ENCODE results near the gene GIMD1. TPM values are rescaled to one million over a fixed set of nuclear protein-coding genes. Genes with fewer than 3 reads are reported as not detected.

GIMD1 gene
- total RNA-seq, 8 experiments from 2014 or later = 0.20 TPM; not detected in 7

GRCh38 chr4:106320235-106320634 lies 48.3 kb downstream of the GIMD1 start:
- no peak for ATAC-seq (replicated peaks in 6 of 8)
- Histone ChIP-seq H3K4me3 (no peak overlapping the region), H3K4me1 (replicated peaks in 1 of 2) (peaks cover 10 to 13% of the 10 kb centered on the region in 2 donors), H3K27ac (no peak overlapping the region)
- 92 to 100% (median 100%) methylated on average over 1 of the region's 1 CpG; no CpG with 5 or more reads in 2 of the 10 experiments for WGBS, 10 experiments
- in situ Hi-C loops (cut with MboI; ENCODE audit: low pct_unique_long_range_greater_than_20kb in 2 of 9, low sequenced_read_pairs in 9 of 9, unreplicated experiment in 9 of 9) = no loop called here

- peaks cover 15 to 18% of the 10 kb centered on the region in 2 donors for H3K4me1 ChIP-seq (replicated peaks in 1 of 2)
- H3K4me3 ChIP-seq = no peak overlapping the region
- in situ Hi-C loops (cut with MboI; ENCODE audit: low pct_unique_long_range_greater_than_20kb in 2 of 9, low sequenced_read_pairs in 9 of 9, unreplicated experiment in 9 of 9) = no loop called here
Observed at GRCh38 chr4:106318511-106318910, 50.1 kb downstream of the GIMD1 start.

DNA sequence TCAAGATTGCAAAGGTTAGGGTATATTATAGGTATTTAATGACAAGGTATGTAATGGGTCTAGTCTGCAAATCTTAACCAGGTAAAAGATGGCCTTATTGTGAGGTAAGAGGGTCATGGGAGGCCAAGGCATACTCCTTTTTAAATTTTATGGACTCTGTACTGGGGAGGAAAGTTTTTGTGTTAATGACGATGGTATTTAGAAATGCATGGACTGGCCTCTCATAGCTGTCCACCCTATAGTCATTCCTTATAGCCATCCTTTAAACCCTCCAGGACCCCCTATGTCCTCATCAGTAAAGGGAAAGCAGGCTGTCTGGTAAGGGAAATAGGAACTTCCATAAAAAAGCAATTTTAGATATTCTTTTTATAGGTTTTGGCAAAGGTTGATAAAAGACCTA lies 50.8 kb downstream of the GIMD1 start:
- Histone ChIP-seq H3K4me3 (peak overlapping the region; percentile 47 to 83 (median 78)), H3K27ac (peak overlapping the region; percentile 99 to 100), H3K4me1 (replicated peaks in 1 of 2) (peaks cover 15 to 18% of the 10 kb centered on the region in 2 donors)
- in situ Hi-C loops (cut with MboI; ENCODE audit: low pct_unique_long_range_greater_than_20kb in 2 of 9, low sequenced_read_pairs in 9 of 9, unreplicated experiment in 9 of 9) = no loop called here
- WGBS, 10 experiments = 14 to 75% (median 61%) methylated on average over 1 of the region's 1 CpG; no CpG with 5 or more reads in 2 of the 10 experiments
- no peak for ATAC-seq (replicated peaks in 6 of 8)

More at GRCh38 chr4:106318511-106318910, 50.1 kb downstream of the GIMD1 start:
- H3K27ac ChIP-seq = no peak overlapping the region
- ATAC-seq (replicated peaks in 6 of 8) = no peak

DNA sequence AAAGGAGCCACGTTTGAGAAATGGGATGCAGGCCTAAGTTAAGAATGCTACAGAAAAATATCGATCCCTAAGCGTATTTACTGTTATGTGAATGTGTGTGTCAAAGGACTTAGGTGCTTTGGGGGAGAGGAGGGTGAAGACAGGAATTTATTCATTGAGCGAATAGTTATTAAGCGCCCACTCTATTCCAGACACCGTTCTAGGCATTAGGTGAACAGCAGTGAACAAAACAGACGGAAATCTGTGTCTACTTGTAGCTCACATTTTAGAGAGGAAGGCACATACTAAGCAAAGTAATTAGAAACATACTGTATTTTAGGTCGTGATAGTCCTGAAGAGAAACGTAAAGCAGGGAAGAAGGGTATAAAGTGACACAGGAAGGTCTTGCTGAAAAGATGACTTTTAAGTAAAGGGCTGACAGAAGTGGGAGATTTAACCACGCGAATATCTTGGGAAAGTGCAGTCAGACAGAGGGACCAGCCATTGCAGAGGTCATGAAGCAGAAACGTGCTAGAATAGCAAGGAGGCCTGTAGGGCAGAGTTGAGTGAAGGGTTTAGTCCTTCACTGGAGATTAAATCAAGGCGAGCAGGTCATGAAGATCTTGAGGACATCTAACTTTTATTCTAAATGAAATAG lies 51.7 kb downstream of the GIMD1 start:
- in situ Hi-C loops (cut with MboI; ENCODE audit: low pct_unique_long_range_greater_than_20kb in 2 of 9, low sequenced_read_pairs in 9 of 9, unreplicated experiment in 9 of 9) = no loop called here

DNA sequence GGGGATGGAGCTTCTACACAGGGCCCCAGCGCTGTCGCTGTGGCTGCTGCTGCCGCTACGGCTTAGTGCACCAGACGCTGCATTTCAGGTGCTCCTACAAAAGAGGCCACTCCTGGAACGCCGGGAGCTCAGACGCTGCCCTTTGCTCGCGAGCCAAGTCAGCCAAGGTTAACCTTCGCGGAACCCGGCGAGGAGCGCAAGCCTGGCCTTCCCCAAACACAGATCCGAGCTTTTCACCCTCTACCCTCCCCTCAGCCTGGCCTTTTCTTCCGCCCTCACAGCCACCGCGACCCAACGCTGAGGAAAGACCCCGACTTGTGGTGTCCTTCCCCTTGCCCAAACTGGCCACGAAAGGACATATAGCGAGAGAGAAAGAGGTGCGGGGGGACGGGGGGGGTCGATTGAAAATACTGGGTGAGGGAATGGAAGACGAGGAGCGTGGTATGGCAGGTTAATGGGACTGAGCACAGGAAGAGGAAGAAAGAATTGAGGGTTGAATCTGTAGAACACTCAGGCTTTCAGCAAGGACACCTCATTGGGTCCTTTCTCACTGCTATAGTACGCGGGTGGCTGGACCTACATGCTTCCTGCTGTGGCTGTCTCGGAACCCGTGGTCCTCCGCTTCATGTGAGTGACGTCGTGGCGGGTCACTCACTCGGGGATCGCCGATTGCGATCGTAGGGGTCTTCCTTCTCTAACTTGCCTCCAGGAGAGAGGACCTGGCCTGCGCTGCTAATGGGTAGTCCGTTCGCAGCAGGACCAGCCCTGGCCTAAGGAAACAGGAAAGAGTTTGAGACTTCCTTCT lies 52.4 kb downstream of the GIMD1 start, which contains the start of the genes AIMP1 and TBCK:
TSS of gene AIMP1 (plus strand) at position 583 of the 805 bp plus-strand sequence. CDS start 8,460 bp downstream, outside the sequence.
TSS of gene TBCK (minus strand) at position 242 of the 805 bp plus-strand sequence. CDS start 7,249 bp downstream, outside the sequence.
- ATAC-seq (replicated peaks in 6 of 8) = peak; percentile 91 to 96 (median 95)
- peak within 1 kb of the TSS; percentile 47 to 83 (median 78) for H3K4me3 ChIP-seq
- peaks cover 15 to 18% of the 10 kb centered on the region in 2 donors for H3K4me1 ChIP-seq (replicated peaks in 1 of 2)
- WGBS, 10 experiments = 0 to 2% (median 0%) methylated on average over 2 to 31 of the region's 44 CpGs; no CpG with 5 or more reads in 3 of the 10 experiments
- peak within 1 kb of the TSS; percentile 99 to 100 for H3K27ac ChIP-seq
- in situ Hi-C loops (cut with MboI; ENCODE audit: low pct_unique_long_range_greater_than_20kb in 2 of 9, low sequenced_read_pairs in 9 of 9, unreplicated experiment in 9 of 9) = no loop called here

More for the DNA sequence above, 51.7 kb downstream of the GIMD1 start:
- ATAC-seq (replicated peaks in 6 of 8) = no peak
- Histone ChIP-seq H3K4me3 (peak overlapping the region; percentile 47 to 83 (median 78)), H3K4me1 (replicated peaks in 1 of 2) (peaks cover 15 to 18% of the 10 kb centered on the region in 2 donors), H3K27ac (peak overlapping the region; percentile 99 to 100)
- 0 to 6% (median 3%) methylated on average over 3 to 11 of the region's 13 CpGs for WGBS, 10 experiments

DNA sequence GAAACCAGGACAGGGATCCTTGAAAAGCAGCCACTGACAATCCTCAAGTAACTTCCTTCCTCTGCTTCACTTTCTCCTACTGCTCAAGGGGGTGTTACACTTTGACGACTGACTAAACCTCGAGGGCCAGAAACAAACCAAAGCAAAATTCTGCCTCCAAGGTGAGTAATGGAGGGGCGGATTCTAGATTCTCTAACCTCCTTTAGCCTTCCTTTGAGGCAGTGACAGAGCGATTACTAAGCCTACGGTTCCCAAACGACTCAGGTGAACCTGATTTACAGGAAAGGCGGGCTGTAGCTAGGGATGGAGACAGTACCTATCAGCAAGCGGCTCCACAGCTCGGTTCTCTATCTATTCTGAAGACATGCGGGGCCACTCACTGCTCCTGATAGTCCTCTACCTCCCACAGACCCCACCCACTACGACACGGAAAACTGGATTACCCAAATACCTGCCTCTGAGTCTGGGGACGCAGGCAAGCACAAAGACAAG lies 53.1 kb downstream of the GIMD1 start:
- Histone ChIP-seq H3K27ac (peak overlapping the region; percentile 99 to 100), H3K4me1 (replicated peaks in 1 of 2) (peaks cover 15 to 18% of the 10 kb centered on the region in 2 donors), H3K4me3 (peak overlapping the region; percentile 47 to 83 (median 78))
- 0 to 3% (median 0%) methylated on average over 1 to 10 of the region's 13 CpGs; no CpG with 5 or more reads in 1 of the 10 experiments for WGBS, 10 experiments
- peak in 3 of 8 experiments; percentile 11 to 34 (median 17) for ATAC-seq (replicated peaks in 6 of 8)
- in situ Hi-C loops (cut with MboI; ENCODE audit: low pct_unique_long_range_greater_than_20kb in 2 of 9, low sequenced_read_pairs in 9 of 9, unreplicated experiment in 9 of 9) = no loop called here

DNA sequence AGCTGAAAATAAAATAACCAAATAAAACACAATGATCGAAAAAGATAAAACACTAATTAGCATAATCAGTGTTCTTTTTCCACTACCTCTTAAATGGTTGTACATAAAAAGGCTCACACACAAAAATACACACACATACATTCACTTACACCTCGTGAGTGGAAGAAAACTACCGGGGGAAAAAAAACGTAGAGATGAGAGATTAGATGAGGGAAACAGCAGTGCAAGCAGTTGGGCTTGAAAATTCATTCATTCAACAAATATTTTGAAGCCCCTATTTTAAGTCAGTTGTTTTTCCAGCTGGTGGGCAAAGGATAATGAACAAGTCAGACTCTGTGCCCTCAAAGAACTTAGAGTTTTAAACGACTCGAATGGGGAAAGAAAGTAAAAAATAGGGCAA lies 53.6 kb downstream of the GIMD1 start:
- peak overlapping the region; percentile 47 to 83 (median 78) for H3K4me3 ChIP-seq
- H3K4me1 ChIP-seq (replicated peaks in 1 of 2) = peaks cover 18 to 19% of the 10 kb centered on the region in 2 donors
- no peak for ATAC-seq (replicated peaks in 6 of 8)
- WGBS, 10 experiments = 8 to 88% (median 43%) methylated on average over 1 to 6 of the region's 6 CpGs; no CpG with 5 or more reads in 2 of the 10 experiments
- in situ Hi-C loops (cut with MboI; ENCODE audit: low pct_unique_long_range_greater_than_20kb in 2 of 9, low sequenced_read_pairs in 9 of 9, unreplicated experiment in 9 of 9) = no loop called here
- H3K27ac ChIP-seq = no peak overlapping the region

- Histone ChIP-seq H3K4me3 (no peak overlapping the region), H3K4me1 (replicated peaks in 1 of 2) (peaks cover 12 to 17% of the 10 kb centered on the region in 2 donors), H3K27ac (no peak overlapping the region)
- 70 to 100% (median 87%) methylated on average over 1 to 3 of the region's 3 CpGs for WGBS, 10 experiments
- in situ Hi-C loops (cut with MboI; ENCODE audit: low pct_unique_long_range_greater_than_20kb in 2 of 9, low sequenced_read_pairs in 9 of 9, unreplicated experiment in 9 of 9) = no loop called here
- no peak for ATAC-seq (replicated peaks in 6 of 8)
Observed at GRCh38 chr4:106312997-106313522, 55.5 kb downstream of the GIMD1 start.

DNA sequence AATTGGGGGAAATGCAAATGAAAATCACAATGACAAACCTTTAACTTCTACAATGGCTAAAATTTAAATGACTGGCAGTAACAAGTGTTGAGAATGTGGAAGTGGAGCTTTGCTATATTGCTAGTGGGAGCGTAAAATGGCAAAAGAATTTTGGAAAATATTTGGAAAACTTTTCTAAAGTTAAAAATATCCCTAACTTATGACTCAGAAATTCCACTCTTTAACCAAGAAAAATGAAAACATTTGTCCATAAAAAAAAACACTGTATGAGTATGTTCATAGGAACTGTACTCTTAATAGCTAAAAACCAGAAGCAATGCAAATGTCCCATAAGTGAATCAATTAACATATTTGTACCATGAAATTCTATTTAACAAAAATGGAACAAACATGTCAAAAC lies 56.2 kb downstream of the GIMD1 start:
- ATAC-seq (replicated peaks in 6 of 8) = no peak
- in situ Hi-C loops (cut with MboI; ENCODE audit: low pct_unique_long_range_greater_than_20kb in 2 of 9, low sequenced_read_pairs in 9 of 9, unreplicated experiment in 9 of 9) = no loop called here
- no peak overlapping the region for H3K4me3 ChIP-seq
- no peak overlapping the region for H3K27ac ChIP-seq
- H3K4me1 ChIP-seq (replicated peaks in 1 of 2) = peaks cover 5 to 11% of the 10 kb centered on the region in 2 donors
- WGBS, 10 experiments = 18 to 100% (median 83%) methylated on average over 1 of the region's 1 CpG; no CpG with 5 or more reads in 1 of the 10 experiments

Other genes starting within 250 kb of the GIMD1 start
- 10 to 100 TPM; 26.1 to 57.4 (median 38.4) TPM for gene TBCK, start 52.6 kb downstream of the GIMD1 start, total RNA-seq
- gene AIMP1, start 52.2 kb downstream of the GIMD1 start, total RNA-seq = 10 to 100 TPM; 20.5 to 42.9 (median 34.9) TPM